Stimulated activated CD4-positive, alpha-beta T cell treated with anti-CD3 and anti-CD28 coated beads, Interleukin-2, amount 100 ng/mL, for 4 hours (primary cell): Measurements from ENCODE around the gene NRP1.
A peak's percentile ranks its signal among the peaks of the same experiment; 100 is the strongest.
"Not testable (repeated sequence)": the region's sequence is repeated elsewhere in the genome, so short reads cannot be mapped to it uniquely, and the experiment has no call there.

Experiments
- DNase-seq: peaks from one replicate; pipeline ENCODE4 v3.0.0-alpha.2; 2020; ENCODE audit warnings: low read depth

Gene NRP1

GRCh38 chr10:33150146-33150545 is 184.3 kb downstream of the NRP1 start:
- DNase-seq = no peak

GRCh38 chr10:33147013-33147310 is 187.5 kb downstream of the NRP1 start:
- no peak for DNase-seq

GRCh38 chr10:33146189-33147012 is 188.1 kb downstream of the NRP1 start:
- no peak for DNase-seq

GRCh38 chr10:33145451-33146188 is 188.8 kb downstream of the NRP1 start:
- DNase-seq = no peak

- DNase-seq = peak; percentile 60
These were observed 191.2 kb downstream of the NRP1 start for GRCh38 chr10:33143160-33143728.

- DNase-seq = no peak
These were observed 192.2 kb downstream of the NRP1 start for GRCh38 chr10:33142295-33142694.

- DNase-seq = no peak
These were observed 193.2 kb downstream of the NRP1 start for GRCh38 chr10:33141251-33141650.

- DNase-seq = peak; percentile 51
These were observed 195.3 kb downstream of the NRP1 start for GRCh38 chr10:33139181-33139646.

GRCh38 chr10:33138686-33139085 is 195.8 kb downstream of the NRP1 start:
- not testable (repeated sequence) for DNase-seq

GRCh38 chr10:33137356-33138005 is 197.0 kb downstream of the NRP1 start:
- no peak for DNase-seq

- peak; percentile 25 for DNase-seq
These were observed 197.7 kb downstream of the NRP1 start for GRCh38 chr10:33136781-33137180.

- peak; percentile 21 for DNase-seq
These were observed 198.2 kb downstream of the NRP1 start for GRCh38 chr10:33136271-33136670.

- DNase-seq = peak; percentile 83
These were observed 200.3 kb downstream of the NRP1 start for GRCh38 chr10:33134011-33134751.

- DNase-seq = no peak
These were observed 200.9 kb downstream of the NRP1 start for GRCh38 chr10:33133557-33133956.

GRCh38 chr10:33132626-33133025 is 201.8 kb downstream of the NRP1 start:
- DNase-seq = peak; percentile 26

- DNase-seq = no peak
These were observed 204.5 kb downstream of the NRP1 start for GRCh38 chr10:33129996-33130386.

- no peak for DNase-seq
These were observed 205.1 kb downstream of the NRP1 start for GRCh38 chr10:33129141-33129995.

GRCh38 chr10:33127622-33128021 is 206.8 kb downstream of the NRP1 start:
- no peak for DNase-seq
